ENCODE data around the gene SCYL2. TPM values are rescaled to one million over a fixed set of nuclear protein-coding genes. Genes with fewer than 3 reads are reported as not detected.
A peak's percentile ranks its signal among the peaks of the same experiment; 100 is the strongest.
"Not testable (repeated sequence)": the region's sequence is repeated elsewhere in the genome, so short reads cannot be mapped to it uniquely, and the experiment has no call there.

The SCYL2 gene
- total RNA-seq, 5 donors from 2014 or later (not counting 1 experiment from before 2014, with no cell fraction given): 33.1 to 43.4 (median 36.7) TPM

DNA sequence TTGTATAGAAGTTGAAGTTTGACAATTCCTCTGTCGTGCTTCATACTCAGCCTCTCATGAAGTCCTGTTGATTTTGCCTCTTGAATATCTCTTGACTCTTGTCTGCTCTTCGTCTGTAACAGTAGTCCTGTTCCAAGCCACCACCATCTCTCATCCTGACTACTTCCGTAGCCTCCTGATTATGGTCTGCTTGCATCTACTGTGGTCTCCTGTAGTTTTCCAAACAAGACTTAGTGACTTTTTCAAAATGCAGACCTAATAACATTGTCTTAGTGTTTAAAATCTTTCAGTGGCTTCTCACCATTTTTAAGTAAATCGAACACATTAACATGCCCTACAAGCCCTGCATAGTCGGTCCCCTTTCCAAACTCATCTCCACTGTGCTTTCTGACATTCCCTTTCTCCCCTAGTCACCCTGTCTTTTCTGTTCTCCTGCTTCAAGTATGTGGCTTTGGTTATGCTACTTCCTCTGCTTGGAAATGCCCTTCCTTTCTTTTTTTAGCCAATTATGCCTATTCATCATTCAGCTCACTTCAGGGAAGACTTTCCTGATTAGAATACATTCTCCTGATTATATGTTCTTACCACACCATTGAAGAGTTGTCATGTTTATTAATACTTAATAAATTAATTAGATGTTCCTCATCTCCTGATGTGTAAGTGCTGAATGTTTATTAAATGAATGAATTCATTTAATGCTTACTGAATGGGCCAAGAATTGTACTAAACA, 2.0 kb downstream of the SCYL2 start:
- ChIA-PET POLR2A (interaction anchor here in 1 of 2 donors (0.6 kb wide), 1 partner anchor 36 kb away, joined by 3 read pairs; no protein-coding TSS in a partner anchor), CTCF (no interaction called here)
- ATAC-seq (replicated peaks in 1 of 4) (no peak), DNase-seq (peak in 1 of 35 experiments; percentile 4)
- no peaks in the 10 kb centered on the region for H3K9me3 Mint-ChIP-seq
- peaks cover 50 to 62% (median 57%) of the 10 kb centered on the region in 3 donors for H3K4me1 Mint-ChIP-seq
- Histone ChIP-seq H3K4me3 (ENCODE audit: control insufficient read depth in 1 of 2, extremely low read depth in 1 of 2, low read length in 1 of 2) (peak overlapping the region in 1 of 2 donors; percentile 44), H3K36me3 (ENCODE audit: control insufficient read depth in 2 of 2, extremely low read depth in 1 of 2, insufficient read depth in 1 of 2, low read length in 1 of 2) (no peaks in the 10 kb centered on the region), H3K9me3 (no peaks in the 10 kb centered on the region), H3K27me3 (replicated peaks in 1 of 2; ENCODE audit: control insufficient read depth in 2 of 2, extremely low read depth in 1 of 2, insufficient read depth in 2 of 2, low read length in 1 of 2) (no peaks in the 10 kb centered on the region), H3K27ac (ENCODE audit: low read length) (no peak overlapping the region), H3K4me1 (ENCODE audit: control insufficient read depth in 1 of 2, extremely low read depth in 1 of 2, insufficient read depth in 2 of 2, low read length in 2 of 2) (peaks cover 10 to 18% of the 10 kb centered on the region in 2 experiments)
- peak overlapping the region in 1 of 2 donors; percentile 16 for H3K27ac Mint-ChIP-seq
- no peaks in the 10 kb centered on the region for H3K27me3 Mint-ChIP-seq
- H3K36me3 Mint-ChIP-seq: no peaks in the 10 kb centered on the region
- WGBS (ENCODE audit: insufficient coverage): 66% methylated on average over 5 of the region's 5 CpGs
- peak overlapping the region; percentile 97 to 99 (median 98) for H3K4me3 Mint-ChIP-seq

DNA sequence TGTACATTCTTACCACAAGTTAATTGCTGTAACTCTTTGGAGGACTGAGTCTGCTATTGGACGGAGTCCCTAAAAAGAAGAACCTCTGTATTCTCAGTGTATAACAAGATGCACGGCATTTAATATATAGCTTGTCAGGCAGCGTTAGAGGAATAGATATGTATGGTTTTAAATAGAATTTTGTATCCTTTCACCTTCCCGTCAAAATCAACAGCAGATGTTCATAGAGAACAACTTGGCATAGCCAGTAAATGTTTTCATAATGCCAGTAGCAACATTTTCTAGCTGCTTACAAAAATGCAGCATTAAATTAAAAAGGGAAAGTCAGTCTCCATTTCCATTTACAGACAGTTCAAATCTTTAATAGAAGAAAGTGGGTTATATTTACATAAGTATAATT, 6.8 kb downstream of the SCYL2 start:
- no CpG with 5 or more reads among the region's 4 CpGs for WGBS (ENCODE audit: insufficient coverage)
- DNase-seq: no peak
- ChIA-PET POLR2A (no interaction called here), CTCF (no interaction called here)
- Mint-ChIP-seq H3K27me3 (no peaks in the 10 kb centered on the region), H3K36me3 (peaks cover 13% of the 10 kb centered on the region), H3K9me3 (no peaks in the 10 kb centered on the region), H3K27ac (no peak overlapping the region), H3K4me1 (peaks cover 67 to 73% (median 71%) of the 10 kb centered on the region in 3 donors), H3K4me3 (no peak overlapping the region)
- Histone ChIP-seq H3K27me3 (replicated peaks in 1 of 2; ENCODE audit: control insufficient read depth in 2 of 2, extremely low read depth in 1 of 2, insufficient read depth in 2 of 2, low read length in 1 of 2) (no peaks in the 10 kb centered on the region), H3K9me3 (no peaks in the 10 kb centered on the region), H3K4me1 (ENCODE audit: control insufficient read depth in 1 of 2, extremely low read depth in 1 of 2, insufficient read depth in 2 of 2, low read length in 2 of 2) (peaks cover 7 to 8% of the 10 kb centered on the region in 2 experiments), H3K4me3 (ENCODE audit: control insufficient read depth in 1 of 2, extremely low read depth in 1 of 2, low read length in 1 of 2) (no peak overlapping the region), H3K36me3 (ENCODE audit: control insufficient read depth in 2 of 2, extremely low read depth in 1 of 2, insufficient read depth in 1 of 2, low read length in 1 of 2) (no peaks in the 10 kb centered on the region), H3K27ac (ENCODE audit: low read length) (no peak overlapping the region)
- ATAC-seq (replicated peaks in 1 of 4): no peak

DNA sequence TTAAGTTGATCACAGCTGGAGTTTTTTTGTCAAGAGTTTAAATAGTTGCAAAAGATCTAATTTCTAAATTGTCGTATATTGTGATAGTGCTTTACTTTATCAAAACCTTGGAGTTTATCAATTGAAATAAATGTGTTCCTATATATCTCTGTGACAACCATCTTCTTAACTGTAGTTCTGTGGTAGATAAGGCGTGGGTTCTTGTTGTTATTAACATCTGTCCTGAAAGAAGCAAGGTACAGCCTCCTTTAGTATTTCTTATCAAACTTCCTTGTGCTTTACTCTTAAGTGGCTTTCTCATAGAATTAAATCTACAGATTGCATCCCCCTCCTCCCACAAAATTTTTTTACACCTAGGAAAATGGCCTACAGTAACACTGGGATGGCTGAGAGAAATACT, 7.3 kb downstream of the SCYL2 start:
- no peaks in the 10 kb centered on the region for H3K27me3 Mint-ChIP-seq
- DNase-seq: no peak
- POLR2A ChIA-PET: interaction anchor here in 1 of 2 donors (0.6 kb wide), 1 partner anchor 48 kb away, joined by 10 read pairs; no protein-coding TSS in a partner anchor
- no peak overlapping the region for H3K27ac Mint-ChIP-seq
- H3K9me3 Mint-ChIP-seq: no peaks in the 10 kb centered on the region
- peaks cover 65 to 73% (median 70%) of the 10 kb centered on the region in 3 donors for H3K4me1 Mint-ChIP-seq
- H3K4me3 ChIP-seq (ENCODE audit: control insufficient read depth in 1 of 2, extremely low read depth in 1 of 2, low read length in 1 of 2): no peak overlapping the region
- peaks cover 14% of the 10 kb centered on the region for H3K36me3 Mint-ChIP-seq
- H3K4me1 ChIP-seq (ENCODE audit: control insufficient read depth in 1 of 2, extremely low read depth in 1 of 2, insufficient read depth in 2 of 2, low read length in 2 of 2): peaks cover 2 to 8% of the 10 kb centered on the region in 2 experiments
- CTCF ChIA-PET: interaction anchor here (0.6 kb wide), 2 partner anchors 111 to 121 kb away, joined by 3 read pairs; no protein-coding TSS in a partner anchor
- WGBS (ENCODE audit: insufficient coverage): no CpG with 5 or more reads among the region's 2 CpGs
- no peak overlapping the region for H3K27ac ChIP-seq (ENCODE audit: low read length)
- no peaks in the 10 kb centered on the region for H3K9me3 ChIP-seq
- no peak overlapping the region for H3K4me3 Mint-ChIP-seq
- H3K27me3 ChIP-seq (replicated peaks in 1 of 2; ENCODE audit: control insufficient read depth in 2 of 2, extremely low read depth in 1 of 2, insufficient read depth in 2 of 2, low read length in 1 of 2): no peaks in the 10 kb centered on the region
- no peak for ATAC-seq (replicated peaks in 1 of 4)
- H3K36me3 ChIP-seq (ENCODE audit: control insufficient read depth in 2 of 2, extremely low read depth in 1 of 2, insufficient read depth in 1 of 2, low read length in 1 of 2): no peaks in the 10 kb centered on the region

DNA sequence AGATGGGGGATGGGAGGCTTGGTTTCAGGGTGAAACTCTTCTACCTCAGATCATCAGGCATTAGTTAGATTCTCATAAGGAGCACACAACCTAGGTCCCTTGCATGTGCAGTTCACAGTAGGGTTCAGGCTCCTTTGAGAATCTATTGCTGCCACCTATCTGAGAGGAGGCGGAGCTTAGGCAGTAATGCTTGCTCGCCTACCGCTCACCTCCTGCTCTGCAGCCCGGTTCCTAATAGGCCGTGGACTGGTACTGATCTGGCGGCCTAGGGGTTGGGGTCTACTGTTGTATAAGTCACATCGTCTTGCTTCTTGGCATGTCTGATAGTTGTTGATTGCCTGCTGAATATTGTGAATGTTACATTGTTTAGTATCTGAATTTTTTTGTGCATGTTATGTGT, 12.2 kb downstream of the SCYL2 start:
- H3K4me3 ChIP-seq (ENCODE audit: control insufficient read depth in 1 of 2, extremely low read depth in 1 of 2, low read length in 1 of 2): no peak overlapping the region
- POLR2A ChIA-PET: interaction anchor here in 1 of 2 donors (0.7 kb wide), 1 partner anchor 72 kb away, joined by 3 read pairs; no protein-coding TSS in a partner anchor
- H3K27ac ChIP-seq (ENCODE audit: low read length): no peak overlapping the region
- no peaks in the 10 kb centered on the region for H3K27me3 ChIP-seq (replicated peaks in 1 of 2; ENCODE audit: control insufficient read depth in 2 of 2, extremely low read depth in 1 of 2, insufficient read depth in 2 of 2, low read length in 1 of 2)
- 96% methylated on average over 4 of the region's 7 CpGs for WGBS (ENCODE audit: insufficient coverage)
- Mint-ChIP-seq H3K36me3 (peaks cover 27% of the 10 kb centered on the region), H3K27ac (no peak overlapping the region), H3K4me1 (peaks cover 40 to 51% (median 40%) of the 10 kb centered on the region in 3 donors), H3K9me3 (no peaks in the 10 kb centered on the region), H3K27me3 (no peaks in the 10 kb centered on the region), H3K4me3 (no peak overlapping the region)
- H3K36me3 ChIP-seq (ENCODE audit: control insufficient read depth in 2 of 2, extremely low read depth in 1 of 2, insufficient read depth in 1 of 2, low read length in 1 of 2): peaks cover 0 to 2% of the 10 kb centered on the region in 2 donors
- H3K4me1 ChIP-seq (ENCODE audit: control insufficient read depth in 1 of 2, extremely low read depth in 1 of 2, insufficient read depth in 2 of 2, low read length in 2 of 2): peaks cover 0 to 8% of the 10 kb centered on the region in 2 experiments
- ATAC-seq (replicated peaks in 1 of 4) (no peak), DNase-seq (no peak)
- CTCF ChIA-PET: no interaction called here
- no peaks in the 10 kb centered on the region for H3K9me3 ChIP-seq

DNA sequence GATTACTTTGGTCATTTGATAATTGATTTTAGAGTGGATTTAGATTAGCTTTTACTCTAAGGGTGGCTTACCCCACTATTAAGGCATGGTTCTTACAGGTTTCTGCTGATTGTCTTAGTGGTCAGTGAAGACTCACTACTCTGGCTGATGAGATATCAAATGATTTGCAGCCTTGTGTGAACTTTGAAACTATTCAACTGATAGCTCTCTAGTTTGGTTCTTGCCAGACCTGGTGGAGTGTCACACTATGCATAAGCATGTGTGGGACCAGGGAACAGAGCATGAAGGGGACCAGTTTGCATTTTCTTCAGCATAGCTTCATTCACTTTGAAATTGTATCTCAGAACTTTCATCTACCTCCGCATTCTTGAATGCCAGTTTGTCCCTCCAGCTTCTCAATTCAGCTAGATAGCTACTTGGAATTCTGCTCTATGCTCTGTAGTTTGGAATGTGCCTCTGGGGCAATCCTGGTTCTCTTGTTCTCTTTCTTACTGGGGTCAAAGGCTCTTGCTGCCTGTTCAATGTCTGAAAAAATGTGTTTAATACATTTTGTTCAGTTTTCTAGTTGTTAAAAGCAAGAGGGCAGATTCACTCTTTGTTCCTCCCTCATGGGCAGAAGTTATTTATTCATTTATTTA, 12.7 kb downstream of the SCYL2 start:
- H3K27ac Mint-ChIP-seq: no peak overlapping the region
- peaks cover 34 to 45% (median 35%) of the 10 kb centered on the region in 3 donors for H3K4me1 Mint-ChIP-seq
- POLR2A ChIA-PET: interaction anchor here in 1 of 2 donors (0.7 kb wide), 1 partner anchor 72 kb away, joined by 3 read pairs; no protein-coding TSS in a partner anchor
- no peaks in the 10 kb centered on the region for H3K27me3 Mint-ChIP-seq
- H3K9me3 ChIP-seq: no peaks in the 10 kb centered on the region
- peaks cover 4 to 6% of the 10 kb centered on the region in 2 donors for H3K36me3 ChIP-seq (ENCODE audit: control insufficient read depth in 2 of 2, extremely low read depth in 1 of 2, insufficient read depth in 1 of 2, low read length in 1 of 2)
- WGBS (ENCODE audit: insufficient coverage): 100% methylated on average over 1 of the region's 1 CpG
- peaks cover 23% of the 10 kb centered on the region for H3K36me3 Mint-ChIP-seq
- H3K27me3 ChIP-seq (replicated peaks in 1 of 2; ENCODE audit: control insufficient read depth in 2 of 2, extremely low read depth in 1 of 2, insufficient read depth in 2 of 2, low read length in 1 of 2): no peaks in the 10 kb centered on the region
- DNase-seq (no peak), ATAC-seq (replicated peaks in 1 of 4) (no peak)
- H3K4me3 ChIP-seq (ENCODE audit: control insufficient read depth in 1 of 2, extremely low read depth in 1 of 2, low read length in 1 of 2): no peak overlapping the region
- CTCF ChIA-PET: no interaction called here
- peaks cover 0 to 8% of the 10 kb centered on the region in 2 experiments for H3K4me1 ChIP-seq (ENCODE audit: control insufficient read depth in 1 of 2, extremely low read depth in 1 of 2, insufficient read depth in 2 of 2, low read length in 2 of 2)
- no peak overlapping the region for H3K4me3 Mint-ChIP-seq
- H3K9me3 Mint-ChIP-seq: no peaks in the 10 kb centered on the region
- H3K27ac ChIP-seq (ENCODE audit: low read length): no peak overlapping the region

DNA sequence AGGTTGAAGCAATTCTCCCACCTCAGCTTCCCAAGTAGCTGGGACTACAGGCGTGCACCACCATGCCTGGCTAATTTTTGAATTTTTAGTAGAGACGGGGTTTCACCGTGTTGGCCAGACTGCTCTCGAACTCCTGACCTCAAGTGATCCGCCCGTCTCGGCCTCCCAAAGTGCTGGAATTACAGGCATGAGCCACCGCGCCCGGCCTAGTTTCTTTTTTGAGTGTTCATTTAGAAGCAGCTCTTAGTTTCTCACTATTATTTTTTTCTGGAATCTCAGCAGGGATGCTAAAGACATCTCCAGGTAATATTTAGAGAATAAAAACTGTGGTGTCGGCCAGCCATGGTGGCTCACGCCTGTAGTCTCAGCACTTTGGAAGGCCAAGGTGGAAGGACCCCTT, 17.6 kb downstream of the SCYL2 start:
- H3K27me3 ChIP-seq (replicated peaks in 1 of 2; ENCODE audit: control insufficient read depth in 2 of 2, extremely low read depth in 1 of 2, insufficient read depth in 2 of 2, low read length in 1 of 2); H3K27ac Mint-ChIP-seq; H3K9me3 Mint-ChIP-seq; H3K27me3 Mint-ChIP-seq; H3K4me3 Mint-ChIP-seq; ATAC-seq (replicated peaks in 1 of 4); H3K4me3 ChIP-seq (ENCODE audit: control insufficient read depth in 1 of 2, extremely low read depth in 1 of 2, low read length in 1 of 2); H3K4me1 ChIP-seq (ENCODE audit: control insufficient read depth in 1 of 2, extremely low read depth in 1 of 2, insufficient read depth in 2 of 2, low read length in 2 of 2); H3K27ac ChIP-seq (ENCODE audit: low read length); H3K9me3 ChIP-seq; DNase-seq; POLR2A ChIA-PET; H3K36me3 ChIP-seq (ENCODE audit: control insufficient read depth in 2 of 2, extremely low read depth in 1 of 2, insufficient read depth in 1 of 2, low read length in 1 of 2): not testable (repeated sequence)
- CTCF ChIA-PET: interaction anchor here in 1 of 2 donors (1.5 kb wide), 1 partner anchor 50 kb away, joined by 4 read pairs; no protein-coding TSS in a partner anchor
- Mint-ChIP-seq H3K4me1 (peaks cover 9 to 16% (median 9%) of the 10 kb centered on the region in 3 donors), H3K36me3 (peaks cover 29% of the 10 kb centered on the region)
- 100% methylated on average over 9 of the region's 12 CpGs for WGBS (ENCODE audit: insufficient coverage)

Data from T-cell (primary cell).